Activated CD4-positive, alpha-beta memory T cell treated with anti-CD3 and anti-CD28 coated beads, Interleukin-2, amount 10 ng/mL, durations not matched to agents 7 days and 5 days (primary cell): ENCODE measurements around the gene FAHD2B. TPM values are rescaled to one million over a fixed set of nuclear protein-coding genes. Genes with fewer than 3 reads are reported as not detected.
"Not testable (repeated sequence)": the region's sequence is repeated elsewhere in the genome, so short reads cannot be mapped to it uniquely, and the experiment has no call there.

ENCODE experiments used
- CTCF ChIA-PET: fragments of 350-600 bp; sonication (Branson Sonifier 250); formaldehyde crosslinking; loops from one replicate; lab custom pipeline; 2021; ENCODE audit warnings: antibody characterized with exemption, inconsistent platforms; lab: Charles Lee
- POLR2A ChIA-PET: fragments of 350-600 bp; sonication (Branson Sonifier 250); formaldehyde crosslinking; loops from one replicate; lab custom pipeline; 2021; ENCODE audit warnings: antibody characterized with exemption; lab: Charles Lee
- DNase-seq: peaks from one replicate; pipeline ENCODE4 v3.0.0-alpha.2; 2020
- H3K27ac Mint-ChIP-seq: one replicate; pipeline ENCODE4 v1.8.0; 2021; ENCODE audit warnings: mild to moderate bottlenecking, mixed read lengths
- H3K27me3 Mint-ChIP-seq: one replicate; pipeline ENCODE4 v1.8.0; 2021; ENCODE audit warnings: mixed read lengths
- H3K36me3 Mint-ChIP-seq: one replicate; pipeline ENCODE4 v1.8.0; 2021; ENCODE audit warnings: low read depth, mixed read lengths
- H3K4me1 Mint-ChIP-seq: one replicate; pipeline ENCODE4 v1.8.0; 2021; ENCODE audit warnings: mixed read lengths
- H3K4me3 Mint-ChIP-seq: one replicate; pipeline ENCODE4 v1.8.0; 2021; ENCODE audit warnings: mild to moderate bottlenecking, mixed read lengths
- H3K9me3 Mint-ChIP-seq: one replicate; pipeline ENCODE4 v1.8.0; 2021; ENCODE audit warnings: mixed read lengths
- total RNA-seq, 2 experiments: library from RNA; stranded (reverse); gene quantifications; one replicate each; pipeline ENCODE4 v1.2.3, GENCODE V29; 2021

The FAHD2B gene, protein sequence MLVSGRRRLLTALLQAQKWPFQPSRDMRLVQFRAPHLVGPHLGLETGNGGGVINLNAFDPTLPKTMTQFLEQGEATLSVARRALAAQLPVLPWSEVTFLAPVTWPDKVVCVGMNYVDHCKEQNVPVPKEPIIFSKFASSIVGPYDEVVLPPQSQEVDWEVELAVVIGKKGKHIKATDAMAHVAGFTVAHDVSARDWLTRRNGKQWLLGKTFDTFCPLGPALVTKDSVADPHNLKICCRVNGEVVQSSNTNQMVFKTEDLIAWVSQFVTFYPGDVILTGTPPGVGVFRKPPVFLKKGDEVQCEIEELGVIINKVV
- total RNA-seq = 10 to 100 TPM; 21.0 to 22.0 TPM

GRCh38 chr2:97094772-97095611 lies at the start of gene FAHD2B:
FAHD2B (minus strand) TSS chr2:97094882; CDS start chr2:97091706, 3,176 bp downstream.
- DNase-seq = peak; percentile 89
- H3K36me3 Mint-ChIP-seq, H3K9me3 Mint-ChIP-seq, H3K27me3 Mint-ChIP-seq: not testable (repeated sequence)
- ChIA-PET POLR2A (interaction anchor here (1.5 kb wide), 1 partner anchor 18 kb away, joined by 7 read pairs; the partner anchor contains the start of gene ANKRD36), CTCF (interaction anchor here (0.8 to 1.9 kb wide), 2 partner anchors 18 to 237 kb away, joined by 3 to 6 read pairs; partner anchors contain the start of genes ANKRD36 and ANKRD39)
- Mint-ChIP-seq H3K4me1 (peaks cover 10% of the 10 kb centered on the region), H3K27ac (peak within 1 kb of the TSS; percentile 45), H3K4me3 (peak within 1 kb of the TSS; percentile 62)

DNA sequence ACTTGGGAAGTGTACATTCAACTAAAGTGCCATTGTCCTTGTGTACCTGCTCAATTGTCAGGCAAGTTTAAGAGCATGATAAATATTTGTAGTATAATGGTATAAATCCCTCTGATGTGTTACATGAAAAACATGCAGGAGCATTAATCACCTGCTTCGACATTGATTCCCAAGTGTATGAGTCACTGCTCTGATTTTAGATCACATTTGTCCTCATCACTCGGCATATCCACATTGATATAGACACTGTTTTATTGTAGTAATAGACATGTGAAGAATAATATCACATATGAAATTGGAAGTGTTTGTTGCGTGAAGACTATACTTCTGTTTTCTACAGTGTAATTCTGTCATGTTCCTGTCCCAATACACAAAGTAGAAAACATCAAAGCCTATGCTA lies 49.3 kb upstream of the FAHD2B start:
- DNase-seq, CTCF ChIA-PET, POLR2A ChIA-PET, H3K4me3 Mint-ChIP-seq, H3K4me1 Mint-ChIP-seq, H3K27me3 Mint-ChIP-seq, H3K27ac Mint-ChIP-seq, H3K9me3 Mint-ChIP-seq: not testable (repeated sequence)
- peaks cover 31% of the 10 kb centered on the region for H3K36me3 Mint-ChIP-seq

DNA sequence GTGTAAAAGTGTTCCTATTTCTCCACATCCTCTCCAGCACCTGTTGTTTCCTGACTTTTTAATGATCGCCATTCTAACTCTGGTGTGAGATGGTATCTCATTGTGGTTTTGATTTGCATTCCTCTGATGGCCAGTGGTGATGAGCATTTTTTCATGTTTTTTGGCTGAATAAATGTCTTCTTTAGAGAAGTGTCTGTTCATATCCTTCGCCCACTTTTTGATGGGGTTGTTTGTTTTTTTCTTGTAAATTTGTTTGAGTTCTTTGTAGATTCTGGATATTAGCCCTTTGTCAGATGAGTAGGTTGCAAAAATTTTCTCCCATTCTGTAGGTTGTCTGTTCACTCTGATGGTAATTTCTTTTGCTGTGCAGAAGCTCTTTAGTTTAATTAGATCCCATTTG lies 34.4 kb upstream of the FAHD2B start:
- not testable (repeated sequence) for DNase-seq

DNA sequence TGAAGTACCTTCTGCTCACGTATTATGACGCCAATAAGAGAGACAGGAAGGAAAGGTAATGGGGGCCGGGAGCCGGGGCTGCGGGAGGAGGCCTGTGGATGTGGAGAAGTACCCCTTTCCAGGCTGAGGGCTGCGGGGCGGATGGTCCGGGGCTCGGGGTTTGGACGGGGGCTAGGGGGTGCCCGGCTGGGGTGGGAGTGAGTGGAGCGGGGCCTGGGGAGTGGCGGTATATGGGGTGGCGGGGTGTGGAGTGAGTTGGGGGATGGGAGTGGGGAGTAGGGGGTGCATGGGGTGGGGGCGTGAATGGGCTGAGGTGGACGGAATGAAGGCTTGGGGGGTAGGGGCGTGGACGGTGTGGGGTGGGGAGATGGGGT lies 19.2 kb upstream of the FAHD2B start:
- Mint-ChIP-seq H3K27ac (peak overlapping the region; percentile 99), H3K27me3 (peaks cover 15% of the 10 kb centered on the region), H3K4me3 (peak overlapping the region; percentile 97), H3K4me1 (peaks cover 11% of the 10 kb centered on the region)
- POLR2A ChIA-PET = interaction anchor here (2.3 to 2.9 kb wide), 5 partner anchors 18 to 298 kb away, joined by 7 to 23 read pairs (median 11); partner anchors contain the start of genes ANKRD39, CNNM3 and SEMA4C
- not testable (repeated sequence) for H3K36me3 Mint-ChIP-seq, H3K9me3 Mint-ChIP-seq, DNase-seq
- CTCF ChIA-PET = interaction anchor here (1.2 to 4.0 kb wide), 4 partner anchors 151 to 297 kb away, joined by 5 to 42 read pairs (median 10); partner anchors contain the start of genes ANKRD39 and CNNM3

More for the DNA sequence above, 34.4 kb upstream of the FAHD2B start:
- H3K4me3 Mint-ChIP-seq, H3K9me3 Mint-ChIP-seq, H3K4me1 Mint-ChIP-seq, H3K27ac Mint-ChIP-seq, H3K27me3 Mint-ChIP-seq, POLR2A ChIA-PET, CTCF ChIA-PET: not testable (repeated sequence)
- peaks cover 40% of the 10 kb centered on the region for H3K36me3 Mint-ChIP-seq

GRCh38 chr2:97113050-97113881 lies 18.6 kb upstream of the FAHD2B start, which contains the start of gene ANKRD36:
ANKRD36 (plus strand) TSS chr2:97113153; CDS start chr2:97113740, 587 bp downstream.
- ChIA-PET POLR2A (interaction anchor here (1.0 to 2.9 kb wide), 6 partner anchors 17 to 297 kb away, joined by 3 to 23 read pairs (median 11); partner anchors contain the start of genes ANKRD39, CNNM3 and SEMA4C), CTCF (interaction anchor here (0.6 to 4.0 kb wide), 11 partner anchors 17 to 575 kb away, joined by 3 to 42 read pairs (median 5); partner anchors contain the start of genes ANKRD39 and CNNM3)
- peak; percentile 89 for DNase-seq
- Mint-ChIP-seq H3K27me3 (peaks cover 20% of the 10 kb centered on the region), H3K27ac (peak within 1 kb of the TSS; percentile 99), H3K4me3 (peak within 1 kb of the TSS; percentile 97), H3K4me1 (peaks cover 11% of the 10 kb centered on the region)
- H3K36me3 Mint-ChIP-seq, H3K9me3 Mint-ChIP-seq: not testable (repeated sequence)

GRCh38 chr2:97112320-97113049 lies 17.8 kb upstream of the FAHD2B start:
- POLR2A ChIA-PET = interaction anchor here (1.0 to 2.9 kb wide), 6 partner anchors 17 to 297 kb away, joined by 3 to 23 read pairs (median 11); partner anchors contain the start of genes ANKRD39, CNNM3 and SEMA4C
- CTCF ChIA-PET = interaction anchor here (0.8 to 4.0 kb wide), 21 partner anchors 17 to 705 kb away, joined by 3 to 42 read pairs (median 4); partner anchors contain the start of genes ANKRD39 and CNNM3
- not testable (repeated sequence) for H3K36me3 Mint-ChIP-seq, H3K9me3 Mint-ChIP-seq
- Mint-ChIP-seq H3K4me1 (peaks cover 11% of the 10 kb centered on the region), H3K4me3 (peak overlapping the region; percentile 90), H3K27ac (peak overlapping the region; percentile 97), H3K27me3 (peaks cover 20% of the 10 kb centered on the region)
- DNase-seq = peak; percentile 61

DNA sequence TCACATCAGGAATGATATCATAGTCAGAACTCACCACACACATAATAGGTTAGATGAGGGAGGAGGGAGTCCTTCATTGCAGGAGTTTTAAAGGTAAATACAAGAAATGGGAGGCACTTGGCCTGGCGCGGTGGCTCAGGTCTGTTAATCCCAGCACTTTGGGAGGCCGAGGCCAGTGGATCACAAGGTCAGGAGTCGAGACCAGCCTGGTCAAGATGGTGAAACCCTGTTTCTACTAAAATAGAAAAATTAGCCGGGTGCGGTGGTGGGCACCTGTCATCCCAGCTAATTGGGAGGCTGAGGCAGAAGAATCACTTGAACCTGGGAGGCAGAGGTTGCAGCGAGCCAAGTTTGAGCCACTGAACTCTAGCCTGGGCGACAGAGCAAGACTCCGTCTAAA lies 16.6 kb upstream of the FAHD2B start:
- H3K4me1 Mint-ChIP-seq, H3K4me3 Mint-ChIP-seq, H3K27ac Mint-ChIP-seq, H3K36me3 Mint-ChIP-seq, DNase-seq, H3K9me3 Mint-ChIP-seq: not testable (repeated sequence)
- CTCF ChIA-PET = interaction anchor here (1.2 to 4.0 kb wide), 7 partner anchors 102 to 704 kb away, joined by 3 to 42 read pairs (median 5); partner anchors contain the start of gene ANKRD39
- POLR2A ChIA-PET = interaction anchor here (2.8 to 2.9 kb wide), 2 partner anchors 149 to 295 kb away, joined by 11 to 23 read pairs; partner anchors contain the start of gene CNNM3
- H3K27me3 Mint-ChIP-seq = peaks cover 26% of the 10 kb centered on the region

DNA sequence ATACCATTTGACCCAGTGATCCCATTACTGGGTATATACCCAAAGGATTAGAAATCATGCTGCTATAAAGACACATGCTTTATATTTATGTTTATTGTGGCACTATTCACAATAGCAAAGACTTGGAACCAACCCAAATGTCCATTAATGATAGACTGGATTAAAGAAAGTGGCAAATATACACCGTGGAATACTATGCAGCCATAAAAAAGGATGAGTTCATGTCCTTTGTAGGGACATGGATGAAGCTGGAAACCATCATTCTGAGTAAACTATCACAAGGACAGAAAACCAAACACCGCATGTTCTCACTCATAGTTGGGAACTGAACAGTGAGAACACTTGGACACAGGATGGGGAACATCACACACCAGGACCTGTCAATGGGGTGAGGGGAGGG lies 12.2 kb upstream of the FAHD2B start:
- POLR2A ChIA-PET = not testable (repeated sequence)

GRCh38 chr2:97098786-97099372 lies 4.2 kb upstream of the FAHD2B start:
- H3K27ac Mint-ChIP-seq, CTCF ChIA-PET: not testable (repeated sequence)

More for the DNA sequence above, 12.2 kb upstream of the FAHD2B start:
- H3K27me3 Mint-ChIP-seq = peaks cover 44% of the 10 kb centered on the region
- H3K36me3 Mint-ChIP-seq, CTCF ChIA-PET, H3K27ac Mint-ChIP-seq, H3K9me3 Mint-ChIP-seq, DNase-seq, H3K4me3 Mint-ChIP-seq, H3K4me1 Mint-ChIP-seq: not testable (repeated sequence)

DNA sequence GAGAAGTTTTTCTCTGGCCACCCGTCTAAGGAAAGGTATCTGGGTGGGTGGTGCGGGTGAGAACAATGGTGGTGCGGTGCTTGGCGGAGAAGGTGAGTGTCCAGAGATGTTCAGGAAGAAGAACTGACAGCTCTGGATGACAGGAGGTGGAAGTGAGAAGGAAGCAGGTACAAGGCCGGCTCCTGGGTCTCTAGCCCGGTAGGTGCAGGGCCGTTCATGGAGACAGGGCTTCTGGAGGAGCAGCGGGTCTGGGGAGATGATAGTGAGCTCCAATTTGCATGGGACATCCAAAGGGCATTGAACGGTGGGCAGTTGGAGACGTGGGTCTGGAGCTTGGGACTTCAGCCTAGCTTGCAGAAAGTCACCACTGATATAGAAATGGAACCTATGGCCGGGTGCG lies 979 bp upstream of the FAHD2B start:
- CTCF ChIA-PET = interaction anchor here (0.7 to 1.9 kb wide), 2 partner anchors 17 to 135 kb away, joined by 3 to 6 read pairs; partner anchors contain the start of gene ANKRD36
- POLR2A ChIA-PET = interaction anchor here (1.5 kb wide), 1 partner anchor 17 kb away, joined by 7 read pairs; the partner anchor contains the start of gene ANKRD36

More at GRCh38 chr2:97098786-97099372, 4.2 kb upstream of the FAHD2B start:
- H3K36me3 Mint-ChIP-seq, POLR2A ChIA-PET, H3K4me3 Mint-ChIP-seq, H3K9me3 Mint-ChIP-seq, H3K4me1 Mint-ChIP-seq, DNase-seq: not testable (repeated sequence)
- peaks cover 22% of the 10 kb centered on the region for H3K27me3 Mint-ChIP-seq

More for the DNA sequence above, 979 bp upstream of the FAHD2B start:
- Mint-ChIP-seq H3K36me3 (no peaks in the 10 kb centered on the region), H3K27me3 (peaks cover 11% of the 10 kb centered on the region), H3K4me1 (peaks cover 10% of the 10 kb centered on the region), H3K27ac (no peak overlapping the region), H3K4me3 (peak overlapping the region; percentile 62), H3K9me3 (peaks cover 4% of the 10 kb centered on the region)
- DNase-seq = no peak
